GM23248 (cell line): ENCODE data around the gene ARHGAP8. TPM values are rescaled to one million over a fixed set of nuclear protein-coding genes. Genes with fewer than 3 reads are reported as not detected.

Experiments used
- DNase-seq: peaks from one replicate; pipeline ENCODE4 v3.0.0-alpha.2; 2015
- H2AFZ ChIP-seq: fragments of 200-600 bp; sonication (generic); 2 replicates; pipeline ENCODE4 v1.6.1; 2016; ENCODE audit warnings: antibody characterized with exemption
- H3F3A ChIP-seq: fragments of 200-600 bp; sonication (generic); 2 replicates; pipeline ENCODE4 v1.6.1; 2016; ENCODE audit warnings: mild to moderate bottlenecking, antibody characterized with exemption, mixed run types; ENCODE audit not compliant: insufficient read depth
- H3K27ac ChIP-seq: fragments of 200-600 bp; sonication (generic); 2 replicates; pipeline ENCODE4 v1.5.1; 2016; ENCODE audit warnings: mild to moderate bottlenecking
- H3K27me3 ChIP-seq: fragments of 200-600 bp; sonication (generic); replicated peaks from 2 replicates; pipeline ENCODE4 v1.6.1; 2016; ENCODE audit warnings: mild to moderate bottlenecking; ENCODE audit not compliant: insufficient read depth
- H3K36me3 ChIP-seq: fragments of 200-600 bp; sonication (generic); 2 replicates; pipeline ENCODE4 v1.6.1; 2016; ENCODE audit warnings: low read depth, mild to moderate bottlenecking
- H3K4me1 ChIP-seq: fragments of 200-600 bp; sonication (generic); 2 replicates; pipeline ENCODE4 v1.6.1; 2016; ENCODE audit warnings: mild to moderate bottlenecking; ENCODE audit not compliant: insufficient read depth
- H3K4me2 ChIP-seq: fragments of 200-600 bp; sonication (generic); one replicate; pipeline ENCODE4 v1.6.1; 2016; ENCODE audit warnings: mild to moderate bottlenecking; ENCODE audit not compliant: unreplicated experiment
- H3K4me3 ChIP-seq: fragments of 200-600 bp; sonication (generic); 2 replicates; pipeline ENCODE4 v1.5.1; 2016; ENCODE audit warnings: mild to moderate bottlenecking
- H3K79me2 ChIP-seq: fragments of 200-600 bp; sonication (generic); 2 replicates; pipeline ENCODE4 v1.6.1; 2016; ENCODE audit warnings: mild to moderate bottlenecking; ENCODE audit not compliant: insufficient read depth
- H3K9ac ChIP-seq: fragments of 200-600 bp; sonication (generic); 2 replicates; pipeline ENCODE4 v1.6.1; 2016; ENCODE audit warnings: mild to moderate bottlenecking
- H3K9me2 ChIP-seq: fragments of 200-600 bp; sonication (generic); 2 replicates; pipeline ENCODE4 v1.6.1; 2016; ENCODE audit warnings: mixed run types, mild to moderate bottlenecking, moderate library complexity; ENCODE audit not compliant: insufficient read depth
- H3K9me3 ChIP-seq: fragments of 200-600 bp; sonication (generic); one replicate; pipeline ENCODE4 v1.6.1; 2017; ENCODE audit warnings: low read depth
- H4K20me1 ChIP-seq: fragments of 200-600 bp; sonication (generic); 2 replicates; pipeline ENCODE4 v1.6.0; 2016; ENCODE audit not compliant: insufficient read depth
- EZH2 ChIP-seq: fragments of 200-600 bp; sonication (generic); IDR thresholded peaks from 2 replicates; pipeline ENCODE4 v1.6.1; 2018; ENCODE audit warnings: antibody characterized with exemption, mild to moderate bottlenecking; ENCODE audit not compliant: insufficient read depth, poor library complexity, severe bottlenecking
- EZH2phosphoT487 ChIP-seq: fragments of 200-600 bp; sonication (generic); IDR thresholded peaks from 2 replicates; pipeline ENCODE4 v1.6.1; 2018; ENCODE audit warnings: antibody characterized with exemption, moderate library complexity, mild to moderate bottlenecking, low read depth; ENCODE audit not compliant: insufficient read depth
- WGBS, 2 experiments: methylation state at CpG; one replicate each; pipeline ENCODE4 v1.1.6; 2015 to 2017; ENCODE audit warnings: low lambda C conversion rate in 2 of 2, low coverage in 1 of 2; ENCODE audit errors: missing lambda C conversion rate in 2 of 2; 5-methylcytosine and 5-hydroxymethylcytosine counted together
- in situ Hi-C: fragments of 300-500 bp; cut with MboI; formaldehyde crosslinking; loops from 2 replicates; pipeline ENCODE4 v1.15.0; 2020
- polyA plus RNA-seq: library from polyadenylated mRNA; unstranded; fragments of >200 nt; fragmentation: Nextera tagmentation; extraction: Ambion mirVana; gene quantifications from 2 replicates; pipeline ENCODE4 v1.2.1, GENCODE V29; 2016
- total RNA-seq: library from RNA; depleted of rRNA; stranded (reverse); fragments of >200 nt; shearing (Covaris generic); gene quantifications from 2 replicates; pipeline ENCODE4 v1.2.3, GENCODE V29; 2014

The ARHGAP8 gene
- total and polyA plus RNA-seq, 2 experiments from 2014 or later, result 0.54 TPM; not detected in 1

DNA sequence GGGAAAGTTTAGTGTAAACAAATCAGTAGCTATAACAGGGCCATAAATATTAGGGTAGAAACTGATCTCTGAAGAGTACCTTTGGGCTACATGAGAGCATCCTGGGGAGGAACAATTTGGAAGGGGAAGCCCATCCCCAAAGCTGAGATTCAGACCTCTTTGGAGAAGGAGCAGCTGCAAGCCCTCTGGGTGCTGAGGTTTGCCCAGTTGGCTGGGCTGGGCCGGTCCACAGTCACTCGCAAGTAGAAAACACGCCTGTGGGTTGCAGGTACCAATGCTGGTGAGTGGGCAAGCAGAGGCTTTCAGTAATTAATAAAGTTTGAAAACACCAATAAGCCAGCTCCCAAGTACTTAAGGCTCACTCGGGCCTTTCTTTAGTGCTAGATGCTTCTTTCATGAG is 124.5 kb downstream of the ARHGAP8 start:
- H3K9me2 ChIP-seq, result no peaks in the 10 kb centered on the region
- no peak for DNase-seq
- in situ Hi-C loops, result no loop called here

DNA sequence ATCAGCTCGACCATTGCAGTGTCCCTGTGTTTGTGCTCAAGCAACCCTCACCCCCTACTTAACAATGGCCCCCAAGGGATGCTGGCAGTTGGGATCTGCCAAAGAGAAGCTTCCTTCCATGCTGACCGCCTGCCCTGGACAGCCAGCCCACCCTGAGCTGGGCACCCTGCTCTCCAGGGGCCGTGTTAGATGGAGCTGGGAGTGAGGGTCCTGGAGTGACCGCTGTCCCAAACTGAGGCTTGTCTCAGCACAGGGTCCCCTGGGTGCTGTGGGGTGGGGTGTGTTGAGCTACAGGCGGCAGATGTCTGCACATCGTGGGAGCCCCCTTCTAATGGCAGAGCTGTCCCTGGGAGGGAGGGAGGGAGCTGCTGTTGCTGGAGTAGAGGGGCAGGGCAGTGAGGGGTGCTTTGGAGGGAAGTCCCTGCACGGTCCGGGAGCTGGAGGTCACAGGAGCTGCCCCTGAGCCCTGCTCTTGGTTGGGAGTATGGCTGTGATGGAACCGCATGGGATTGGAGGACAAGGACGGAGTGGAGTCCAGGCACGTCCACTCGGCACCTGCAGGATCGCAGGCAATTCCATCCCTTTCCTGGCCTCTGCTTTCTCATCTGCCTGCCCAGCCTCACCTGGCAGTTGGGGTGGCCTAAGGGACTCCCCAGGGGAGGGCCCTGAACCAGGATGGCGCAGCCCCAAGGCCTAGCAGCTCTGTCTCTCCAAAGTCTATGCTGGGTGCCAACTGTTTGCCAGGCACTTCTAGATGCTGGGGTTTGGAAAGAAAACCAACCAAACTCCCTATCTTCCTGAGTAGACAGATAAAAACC is 126.3 kb downstream of the ARHGAP8 start:
- TF ChIP-seq EZH2phosphoT487, result no peak
- TF ChIP-seq EZH2, result no peak
- in situ Hi-C loops, result no loop called here
- no peak overlapping the region for H3K4me3 ChIP-seq
- H3K9me2 ChIP-seq, result no peaks in the 10 kb centered on the region
- H3K4me2 ChIP-seq, result no peak overlapping the region
- no peaks in the 10 kb centered on the region for H3K4me1 ChIP-seq
- H3F3A ChIP-seq, result no peaks in the 10 kb centered on the region
- H3K79me2 ChIP-seq, result no peaks in the 10 kb centered on the region
- H3K9me3 ChIP-seq, result no peaks in the 10 kb centered on the region
- no peak overlapping the region for H3K27ac ChIP-seq
- H4K20me1 ChIP-seq, result no peaks in the 10 kb centered on the region
- DNase-seq, result no peak
- 56 to 60% methylated on average over 14 of the region's 14 CpGs for WGBS, 2 experiments
- no peaks in the 10 kb centered on the region; the same call in 1 of the 2 replicates for H3K27me3 ChIP-seq
- no peak overlapping the region for H3K9ac ChIP-seq
- H2AFZ ChIP-seq, result no peak overlapping the region
- H3K36me3 ChIP-seq, result no peaks in the 10 kb centered on the region

More for the DNA sequence above, 124.5 kb downstream of the ARHGAP8 start:
- H2AFZ ChIP-seq, result no peak overlapping the region
- no peaks in the 10 kb centered on the region for H3K36me3 ChIP-seq
- no peaks in the 10 kb centered on the region for H3K4me1 ChIP-seq
- H3K27ac ChIP-seq, result no peak overlapping the region
- no peaks in the 10 kb centered on the region; the same call in 1 of the 2 replicates for H3K27me3 ChIP-seq
- no peak for TF ChIP-seq EZH2phosphoT487
- TF ChIP-seq EZH2, result no peak
- WGBS, 2 experiments, result 56 to 61% methylated on average over 4 of the region's 4 CpGs
- H3K9me3 ChIP-seq, result no peaks in the 10 kb centered on the region
- H3K4me3 ChIP-seq, result no peak overlapping the region
- H3F3A ChIP-seq, result no peaks in the 10 kb centered on the region
- no peaks in the 10 kb centered on the region for H3K79me2 ChIP-seq
- H3K9ac ChIP-seq, result no peak overlapping the region
- H4K20me1 ChIP-seq, result no peaks in the 10 kb centered on the region
- no peak overlapping the region for H3K4me2 ChIP-seq

DNA sequence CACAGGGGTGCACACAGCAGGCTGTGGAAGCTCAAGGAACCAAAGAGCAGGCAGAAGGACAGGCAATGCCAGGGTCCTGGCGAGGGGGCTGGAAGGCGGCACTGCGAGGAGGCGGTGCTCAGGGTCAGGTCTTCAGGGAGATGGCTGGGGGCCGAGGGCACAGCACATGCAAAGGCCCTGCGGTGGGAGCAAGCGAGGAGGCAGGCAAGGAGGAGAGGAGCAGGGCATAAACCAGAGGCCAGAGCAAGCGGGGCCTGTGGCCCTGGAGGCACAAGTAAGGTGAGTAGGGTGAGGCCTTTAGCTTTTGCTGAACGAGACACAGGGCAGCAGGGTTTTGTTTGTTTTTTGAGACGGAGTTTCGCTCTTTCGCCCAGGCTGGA is 126.9 kb downstream of the ARHGAP8 start:
- Histone ChIP-seq H3K9ac (no peak overlapping the region), H2AFZ (no peak overlapping the region), H3K4me3 (no peak overlapping the region), H3K79me2 (no peaks in the 10 kb centered on the region), H3K9me3 (no peaks in the 10 kb centered on the region), H3F3A (no peaks in the 10 kb centered on the region), H4K20me1 (no peaks in the 10 kb centered on the region), H3K27me3 (no peaks in the 10 kb centered on the region; the same call in 1 of the 2 replicates), H3K9me2 (no peaks in the 10 kb centered on the region), H3K4me1 (no peaks in the 10 kb centered on the region), H3K4me2 (no peak overlapping the region), H3K36me3 (no peaks in the 10 kb centered on the region), H3K27ac (no peak overlapping the region)
- 71 to 74% methylated on average over 10 to 12 of the region's 12 CpGs for WGBS, 2 experiments
- in situ Hi-C loops, result no loop called here
- no peak for DNase-seq
- no peak for TF ChIP-seq EZH2phosphoT487
- TF ChIP-seq EZH2, result no peak

DNA sequence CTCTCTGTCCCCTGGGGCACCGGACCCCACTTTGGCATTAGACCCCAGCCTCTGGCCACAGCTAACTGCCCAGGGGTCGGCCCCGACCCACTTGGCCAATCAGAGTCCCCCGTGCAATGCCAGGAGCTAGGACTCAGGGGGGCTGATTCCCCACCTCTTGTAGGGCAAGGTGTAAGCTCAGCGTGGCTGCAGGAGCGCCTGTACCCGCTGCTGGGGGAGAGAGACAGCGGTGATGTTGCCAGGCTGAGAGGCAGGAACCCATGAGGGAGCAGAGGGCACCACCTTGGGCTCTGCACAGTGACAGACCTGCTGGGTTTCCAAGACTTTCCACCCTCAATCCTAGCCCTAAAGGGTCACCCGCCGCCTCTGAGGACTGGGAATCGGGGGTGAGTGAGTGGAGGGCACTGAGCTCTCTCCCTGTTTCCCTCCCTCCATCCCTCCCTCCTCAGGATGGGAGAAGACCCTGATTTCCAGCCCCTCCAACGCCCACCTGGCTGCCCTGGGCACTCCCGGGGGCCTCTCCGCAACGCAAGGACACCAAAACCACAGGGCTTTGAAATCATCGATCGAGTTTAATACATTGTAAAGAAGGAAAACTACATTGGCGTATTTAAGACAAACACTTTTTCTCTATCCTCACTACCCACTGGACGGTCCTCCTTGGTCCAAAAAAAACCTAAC is 128.4 kb downstream of the ARHGAP8 start:
- H3K79me2 ChIP-seq, result no peaks in the 10 kb centered on the region
- no peaks in the 10 kb centered on the region for H3K4me1 ChIP-seq
- no peak overlapping the region for H3K4me2 ChIP-seq
- no peak overlapping the region for H2AFZ ChIP-seq
- no peaks in the 10 kb centered on the region for H3K9me2 ChIP-seq
- no peak overlapping the region for H3K27ac ChIP-seq
- 68 to 70% methylated on average over 17 to 19 of the region's 19 CpGs for WGBS, 2 experiments
- H3F3A ChIP-seq, result no peaks in the 10 kb centered on the region
- no peaks in the 10 kb centered on the region; the same call in 1 of the 2 replicates for H3K27me3 ChIP-seq
- no peak overlapping the region for H3K9ac ChIP-seq
- no peaks in the 10 kb centered on the region for H3K36me3 ChIP-seq
- TF ChIP-seq EZH2phosphoT487 (no peak), EZH2 (no peak)
- no peaks in the 10 kb centered on the region for H4K20me1 ChIP-seq
- in situ Hi-C loops, result no loop called here
- DNase-seq, result no peak
- no peaks in the 10 kb centered on the region for H3K9me3 ChIP-seq
- H3K4me3 ChIP-seq, result no peak overlapping the region
